Measurements from ENCODE around the gene HOXB7. TPM values are rescaled to one million over a fixed set of nuclear protein-coding genes. Genes with fewer than 3 reads are reported as not detected.

The HOXB7 gene
- polyA plus RNA-seq, 3 donors: not detected

DNA sequence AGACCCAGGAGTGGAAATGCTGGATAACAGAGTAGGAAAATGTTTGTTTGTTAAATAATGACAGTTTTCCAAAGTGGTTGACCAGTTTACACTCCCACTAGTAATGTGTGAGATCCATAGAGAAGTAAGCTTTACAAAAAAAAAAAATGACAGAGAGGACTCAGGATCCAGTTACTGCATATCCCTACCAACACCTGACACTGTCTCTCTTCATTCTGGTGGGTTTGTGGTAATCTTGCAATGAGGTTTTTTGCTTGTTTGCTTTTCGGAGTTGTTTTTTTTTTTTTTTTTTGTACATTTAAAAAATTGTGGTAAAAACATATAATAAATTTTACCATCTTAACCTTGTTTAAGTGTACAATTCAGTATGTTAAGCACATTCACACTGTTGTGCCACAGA lies 38.9 kb upstream of the HOXB7 start:
- H3K9me3 Mint-ChIP-seq: peaks cover 0 to 7% (median 0%) of the 10 kb centered on the region in 7 donors
- intact Hi-C loops (cut with micrococcal nuclease): no loop called here

GRCh38 chr17:48647963-48648245 lies 37.1 kb upstream of the HOXB7 start:
- no CpG with 5 or more reads among the region's 1 CpG for WGBS (ENCODE audit: insufficient coverage)
- Histone ChIP-seq H3K4me3 (replicated peaks in 1 of 3; ENCODE audit: low read depth in 2 of 3, low read length in 3 of 3) (peak overlapping the region in 1 of 3 experiments; percentile 72), H3K36me3 (replicated peaks in 1 of 2; ENCODE audit: control insufficient read depth in 1 of 2, insufficient read depth in 2 of 2, low read length in 2 of 2) (no peaks in the 10 kb centered on the region), H3K9me3 (replicated peaks in 1 of 2; ENCODE audit: control insufficient read depth in 1 of 2, insufficient read depth in 1 of 2, low read length in 2 of 2) (peaks cover 0 to 15% of the 10 kb centered on the region in 2 donors), H2AFZ (ENCODE audit: insufficient read depth, low read depth, low read length, poor library complexity, severe bottlenecking) (peak overlapping the region; percentile 70), H3K4me2 (replicated peaks; ENCODE audit: extremely low read depth, low read length, poor library complexity, severe bottlenecking) (peak overlapping the region; percentile 85), H4K20me1 (ENCODE audit: insufficient read depth, low read length) (no peaks in the 10 kb centered on the region), H3K4me1 (ENCODE audit: control insufficient read depth in 1 of 2, insufficient read depth in 2 of 2, low read length in 2 of 2) (peaks cover 7 to 18% of the 10 kb centered on the region in 2 donors), H3K9ac (ENCODE audit: insufficient read depth, low read length, poor library complexity, severe bottlenecking) (peak overlapping the region; percentile 33), H3K27ac (ENCODE audit: low read depth in 1 of 2, low read length in 2 of 2) (no peak overlapping the region), H3K79me2 (ENCODE audit: insufficient read depth, low read length) (no peaks in the 10 kb centered on the region), H3K27me3 (ENCODE audit: control insufficient read depth in 2 of 2, insufficient read depth in 2 of 2, low read length in 2 of 2) (peaks cover 56 to 71% of the 10 kb centered on the region in 2 donors)
- intact Hi-C loops (cut with micrococcal nuclease): no loop called here
- Mint-ChIP-seq H3K27me3 (ENCODE audit: low read depth in 3 of 3) (peaks cover 64 to 89% (median 84%) of the 10 kb centered on the region in 3 donors), H3K27ac (no peak overlapping the region), H3K9me3 (peaks cover 0 to 15% (median 0%) of the 10 kb centered on the region in 7 donors), H3K36me3 (peaks cover 0 to 2% of the 10 kb centered on the region in 2 donors), H3K4me3 (peak overlapping the region in 1 of 2 donors; percentile 93), H3K4me1 (peaks cover 13% of the 10 kb centered on the region)
- DNase-seq: no peak
- TF ChIP-seq CTCF (IDR thresholded peaks at IDR 0.05): no peak

More for the DNA sequence above, 38.9 kb upstream of the HOXB7 start:
- H4K20me1 ChIP-seq (ENCODE audit: insufficient read depth, low read length): no peaks in the 10 kb centered on the region
- no peak overlapping the region for H3K4me2 ChIP-seq (replicated peaks; ENCODE audit: extremely low read depth, low read length, poor library complexity, severe bottlenecking)
- Mint-ChIP-seq H3K36me3 (peaks cover 0 to 2% of the 10 kb centered on the region in 2 donors), H3K27me3 (ENCODE audit: low read depth in 3 of 3) (peaks cover 49 to 77% (median 75%) of the 10 kb centered on the region in 3 donors), H3K27ac (no peak overlapping the region), H3K4me1 (peaks cover 13% of the 10 kb centered on the region), H3K4me3 (peak overlapping the region in 1 of 2 donors; percentile 48)
- H3K9me3 ChIP-seq (replicated peaks in 1 of 2; ENCODE audit: control insufficient read depth in 1 of 2, insufficient read depth in 1 of 2, low read length in 2 of 2): peaks cover 0 to 9% of the 10 kb centered on the region in 2 donors
- no CpG with 5 or more reads among the region's 1 CpG for WGBS (ENCODE audit: insufficient coverage)
- no peak overlapping the region for H3K9ac ChIP-seq (ENCODE audit: insufficient read depth, low read length, poor library complexity, severe bottlenecking)
- peaks cover 7 to 18% of the 10 kb centered on the region in 2 donors for H3K4me1 ChIP-seq (ENCODE audit: control insufficient read depth in 1 of 2, insufficient read depth in 2 of 2, low read length in 2 of 2)
- H3K27me3 ChIP-seq (ENCODE audit: control insufficient read depth in 2 of 2, insufficient read depth in 2 of 2, low read length in 2 of 2): peaks cover 39 to 54% of the 10 kb centered on the region in 2 donors
- H2AFZ ChIP-seq (ENCODE audit: insufficient read depth, low read depth, low read length, poor library complexity, severe bottlenecking): no peak overlapping the region
- TF ChIP-seq CTCF (IDR thresholded peaks at IDR 0.05): no peak
- DNase-seq: no peak
- H3K79me2 ChIP-seq (ENCODE audit: insufficient read depth, low read length): no peaks in the 10 kb centered on the region
- no peak overlapping the region for H3K27ac ChIP-seq (ENCODE audit: low read depth in 1 of 2, low read length in 2 of 2)
- no peak overlapping the region for H3K4me3 ChIP-seq (replicated peaks in 1 of 3; ENCODE audit: low read depth in 2 of 3, low read length in 3 of 3)
- no peaks in the 10 kb centered on the region for H3K36me3 ChIP-seq (replicated peaks in 1 of 2; ENCODE audit: control insufficient read depth in 1 of 2, insufficient read depth in 2 of 2, low read length in 2 of 2)

Measured in CD14-positive monocyte (primary cell).